Cortex of kidney (tissue), 1 donor: ENCODE data around the gene DUSP10.

Experiments
- DNase-seq: peaks from one replicate; lab custom pipeline; 2025; lab: John Stamatoyannopoulos, UW

The DUSP10 gene

GRCh38 chr1:221693087-221693486, 48.8 kb downstream of the DUSP10 start:
- no peak for DNase-seq

DNA sequence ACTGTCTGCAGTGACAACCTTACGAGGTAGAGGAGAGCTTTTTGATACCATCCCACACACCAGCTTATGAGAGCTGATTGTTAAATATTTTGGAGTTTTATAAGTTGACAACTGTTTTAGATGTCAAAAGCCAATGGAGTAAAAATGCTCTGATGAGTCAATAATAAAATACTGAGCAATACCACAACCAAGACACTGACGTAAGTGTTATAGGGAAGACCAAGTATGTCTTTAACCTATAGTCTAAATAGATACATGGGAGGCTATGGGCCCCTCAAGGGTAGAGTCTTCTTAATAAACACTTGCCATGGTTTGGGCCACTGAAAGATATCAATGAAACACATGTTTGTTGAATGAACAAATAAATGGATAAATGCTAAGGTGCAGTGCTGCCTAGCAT, 49.2 kb downstream of the DUSP10 start:
- DNase-seq = no peak

DNA sequence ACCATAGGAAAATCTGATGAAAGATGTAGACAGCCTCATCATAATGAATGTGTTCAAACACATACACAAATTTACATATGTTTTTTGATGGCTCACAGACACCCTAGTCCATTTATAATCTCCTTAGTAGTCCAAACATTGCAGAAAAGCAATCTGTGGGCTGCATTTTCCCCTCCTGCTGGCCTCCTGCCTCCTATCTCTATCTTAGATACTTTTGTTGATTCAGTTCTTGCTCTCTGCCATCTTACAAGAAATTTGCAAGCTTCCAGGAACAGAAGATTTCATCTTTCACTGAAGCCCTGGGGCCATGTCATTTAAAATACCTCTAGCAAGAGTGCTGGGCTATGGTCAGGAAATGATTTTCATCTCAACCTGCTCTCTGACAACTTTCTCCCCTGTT, 50.6 kb downstream of the DUSP10 start:
- DNase-seq = no peak

DNA sequence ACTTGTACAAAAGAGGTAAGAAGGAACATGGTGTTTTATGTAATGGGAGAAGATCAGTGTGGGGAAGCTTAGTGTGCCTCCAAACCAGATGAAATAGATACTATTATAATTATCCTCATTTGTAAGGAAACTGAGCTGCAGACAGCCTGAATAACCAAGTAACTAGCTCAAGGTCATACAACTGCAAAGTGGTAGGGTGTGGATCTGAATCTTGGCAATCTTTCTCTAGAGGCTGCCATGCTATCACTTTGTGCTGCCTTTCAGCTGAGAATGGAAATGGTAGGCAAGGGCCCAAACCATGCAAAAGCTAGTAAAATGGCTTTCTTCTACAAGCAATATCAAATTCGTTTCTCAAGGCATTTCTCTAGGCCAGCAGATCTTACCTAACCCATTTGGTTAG, 51.0 kb downstream of the DUSP10 start:
- no peak for DNase-seq

GRCh38 chr1:221689138-221689537, 52.8 kb downstream of the DUSP10 start:
- no peak for DNase-seq

GRCh38 chr1:221688488-221688843, 53.4 kb downstream of the DUSP10 start:
- no peak for DNase-seq

GRCh38 chr1:221687836-221688487, 53.9 kb downstream of the DUSP10 start:
- DNase-seq = no peak

DNA sequence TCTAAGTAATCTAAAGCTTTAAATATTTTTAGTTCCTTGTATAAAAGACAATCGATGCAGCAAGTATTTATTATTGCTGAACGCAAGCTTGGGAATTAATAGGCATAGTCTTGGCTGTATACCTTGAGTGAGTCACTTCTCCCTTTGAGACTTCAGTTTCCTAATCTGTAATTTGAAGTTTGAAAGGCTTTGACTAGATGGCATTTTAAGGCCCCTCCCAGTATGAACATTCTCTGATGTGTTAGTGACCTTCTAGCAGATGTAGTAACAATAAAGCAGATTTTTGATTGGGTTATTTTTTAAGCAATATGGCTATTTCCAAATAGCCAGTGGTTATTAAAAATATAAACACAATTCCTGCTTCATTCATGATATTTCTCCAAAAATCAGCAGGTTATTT, 58.2 kb downstream of the DUSP10 start:
- DNase-seq = no peak

DNA sequence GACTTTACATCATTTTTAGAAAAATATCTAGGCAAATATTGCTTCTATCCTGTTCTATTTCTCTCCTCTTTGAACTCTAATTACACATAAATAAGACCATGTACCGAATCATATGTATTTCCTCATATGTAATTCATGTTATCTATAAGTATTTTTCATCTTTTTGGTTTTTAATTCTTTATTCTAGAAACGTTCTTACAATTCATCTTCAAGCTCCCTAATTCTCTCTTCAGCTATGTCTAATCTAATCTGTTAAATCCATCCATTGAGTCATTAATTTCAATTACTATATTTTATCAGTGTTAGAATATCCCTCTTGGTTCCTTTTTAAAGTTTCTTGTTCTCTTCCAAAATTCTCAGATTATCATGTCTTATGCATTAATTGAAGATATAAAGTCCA, 61.8 kb downstream of the DUSP10 start:
- DNase-seq = no peak

DNA sequence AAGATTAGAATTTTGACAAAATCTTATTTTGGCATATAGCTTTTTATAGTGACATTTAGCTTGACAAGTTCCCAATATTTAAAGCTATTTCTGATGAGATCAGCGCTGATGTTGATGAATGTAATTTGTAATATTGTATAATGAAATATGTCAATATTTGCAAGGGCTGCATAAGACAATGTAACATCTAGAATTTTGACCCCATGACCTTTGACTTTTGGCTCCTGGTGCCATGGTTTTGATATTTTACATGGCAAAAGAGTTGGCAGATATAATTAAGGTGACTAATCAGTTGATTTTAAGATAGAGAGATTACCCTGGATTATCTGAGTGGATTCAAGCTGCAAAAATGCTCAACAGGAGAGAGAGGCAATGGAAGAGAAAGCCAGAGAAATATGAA, 63.9 kb downstream of the DUSP10 start:
- no peak for DNase-seq

- no peak for DNase-seq
Observed at GRCh38 chr1:221675880-221676800, 65.7 kb downstream of the DUSP10 start.

GRCh38 chr1:221672965-221673364, 68.9 kb downstream of the DUSP10 start:
- no peak for DNase-seq

GRCh38 chr1:221672239-221672645, 69.6 kb downstream of the DUSP10 start:
- DNase-seq = no peak

GRCh38 chr1:221670081-221670480, 71.8 kb downstream of the DUSP10 start:
- DNase-seq = no peak

DNA sequence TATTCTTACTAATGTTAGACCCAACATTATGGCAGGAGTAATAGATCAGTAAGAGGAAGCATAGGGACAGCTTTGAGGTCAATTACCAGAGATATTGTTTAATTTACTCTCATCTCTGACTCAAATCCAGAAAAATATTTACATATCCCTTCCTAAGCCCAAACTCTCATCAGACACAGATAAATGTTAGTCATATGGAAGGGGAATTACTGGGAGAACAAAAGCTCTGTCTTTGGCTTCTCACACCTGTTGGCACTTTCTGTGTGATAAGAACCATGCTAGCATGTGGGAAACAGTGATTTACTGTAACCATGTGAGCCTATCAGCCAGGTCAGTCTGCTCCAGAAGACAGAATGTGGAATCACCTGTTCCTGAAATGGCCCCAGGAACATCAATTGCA, 72.4 kb downstream of the DUSP10 start:
- DNase-seq = no peak

GRCh38 chr1:221667504-221667903, 74.4 kb downstream of the DUSP10 start:
- no peak for DNase-seq

DNA sequence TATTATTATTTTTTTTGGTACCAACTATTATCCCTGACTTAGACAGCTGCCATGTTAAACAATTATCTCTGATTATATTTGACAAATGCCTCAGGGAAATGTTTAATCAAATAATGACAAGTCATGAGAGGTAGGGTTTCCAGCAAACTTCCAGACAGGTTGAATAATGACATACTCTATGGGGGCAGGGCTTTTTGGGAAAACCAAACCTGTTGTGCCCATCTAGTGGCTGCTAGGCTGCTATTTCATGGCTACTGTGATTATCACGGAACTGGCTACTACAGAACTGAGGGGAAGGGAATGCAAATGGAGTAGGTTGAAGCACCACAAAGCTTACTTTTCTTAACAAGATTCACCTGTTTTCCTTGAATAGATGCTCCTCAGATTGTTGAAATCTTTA, 77.6 kb downstream of the DUSP10 start:
- DNase-seq = no peak

DNA sequence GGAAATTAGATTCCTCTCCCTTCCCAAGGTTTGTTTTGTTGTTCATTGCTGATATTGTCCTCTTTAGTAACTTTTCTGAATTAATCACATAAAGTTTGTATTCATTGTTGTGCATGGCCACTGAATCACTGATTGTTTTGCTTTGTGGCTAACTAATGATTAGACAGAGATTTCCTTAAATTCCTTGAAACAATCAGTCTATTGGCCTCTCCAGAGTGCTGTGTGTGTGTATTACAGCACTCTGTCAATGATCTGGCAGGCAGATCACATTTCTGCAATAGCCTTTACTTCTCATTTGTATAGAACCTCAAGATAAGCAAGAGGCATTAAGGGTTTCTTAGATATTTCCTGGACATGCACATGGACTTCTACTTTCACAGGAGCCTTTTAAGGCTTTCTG, 78.6 kb downstream of the DUSP10 start:
- no peak for DNase-seq

GRCh38 chr1:221655766-221656305, 86.1 kb downstream of the DUSP10 start:
- DNase-seq = no peak
